Measurements from ENCODE around the gene HOXB5.

DNA sequence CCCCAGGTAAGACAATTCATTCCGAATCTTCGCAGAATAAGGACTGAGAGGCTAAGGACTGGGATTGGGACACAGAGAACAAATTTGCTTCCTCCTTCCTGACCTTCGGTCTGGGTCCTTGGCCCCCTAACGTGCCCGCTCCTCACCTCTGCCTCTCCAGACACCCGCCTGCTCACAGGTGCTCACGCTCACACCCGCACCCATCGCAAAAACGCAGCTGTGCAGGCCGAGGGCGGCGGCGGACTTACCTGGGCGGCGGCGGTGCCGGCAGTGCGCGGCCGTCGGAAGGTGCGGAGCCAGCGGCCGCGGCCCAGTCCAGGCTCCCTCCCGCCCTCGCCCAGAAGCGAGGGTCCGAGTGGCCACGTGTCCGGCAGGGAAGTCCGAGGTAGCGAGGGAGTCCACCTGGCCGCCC, 39.7 kb upstream of the HOXB5 start:
- TF ChIP-seq, protein P1, sequence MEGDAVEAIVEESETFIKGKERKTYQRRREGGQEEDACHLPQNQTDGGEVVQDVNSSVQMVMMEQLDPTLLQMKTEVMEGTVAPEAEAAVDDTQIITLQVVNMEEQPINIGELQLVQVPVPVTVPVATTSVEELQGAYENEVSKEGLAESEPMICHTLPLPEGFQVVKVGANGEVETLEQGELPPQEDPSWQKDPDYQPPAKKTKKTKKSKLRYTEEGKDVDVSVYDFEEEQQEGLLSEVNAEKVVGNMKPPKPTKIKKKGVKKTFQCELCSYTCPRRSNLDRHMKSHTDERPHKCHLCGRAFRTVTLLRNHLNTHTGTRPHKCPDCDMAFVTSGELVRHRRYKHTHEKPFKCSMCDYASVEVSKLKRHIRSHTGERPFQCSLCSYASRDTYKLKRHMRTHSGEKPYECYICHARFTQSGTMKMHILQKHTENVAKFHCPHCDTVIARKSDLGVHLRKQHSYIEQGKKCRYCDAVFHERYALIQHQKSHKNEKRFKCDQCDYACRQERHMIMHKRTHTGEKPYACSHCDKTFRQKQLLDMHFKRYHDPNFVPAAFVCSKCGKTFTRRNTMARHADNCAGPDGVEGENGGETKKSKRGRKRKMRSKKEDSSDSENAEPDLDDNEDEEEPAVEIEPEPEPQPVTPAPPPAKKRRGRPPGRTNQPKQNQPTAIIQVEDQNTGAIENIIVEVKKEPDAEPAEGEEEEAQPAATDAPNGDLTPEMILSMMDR (IDR thresholded peaks at IDR 0.05), result no peak
- TF ChIP-seq POLR2A (IDR thresholded peaks at IDR 0.05), result no peak
